ENCODE measurements around the gene PPP6R1. TPM values are rescaled to one million over a fixed set of nuclear protein-coding genes. Genes with fewer than 3 reads are reported as not detected.

Gene PPP6R1
- total RNA-seq, 1 donor from 2014 or later: 63.0 TPM

- Mint-ChIP-seq H3K27me3 (ENCODE audit: unreplicated experiment) (no peaks in the 10 kb centered on the region), H3K4me3 (ENCODE audit: unreplicated experiment) (peak overlapping the region; percentile 100), H3K27ac (ENCODE audit: unreplicated experiment) (peak overlapping the region; percentile 99), H3K36me3 (ENCODE audit: unreplicated experiment) (peaks cover 8% of the 10 kb centered on the region), H3K9me3 (ENCODE audit: unreplicated experiment) (no peaks in the 10 kb centered on the region), H3K4me1 (ENCODE audit: unreplicated experiment) (peaks cover 14% of the 10 kb centered on the region)
- TF ChIP-seq CTCF (IDR thresholded peaks at IDR 0.05): no peak
- no peak for DNase-seq (ENCODE audit: extremely low spot score, unreplicated experiment)
These were observed 20.5 kb upstream of the PPP6R1 start for GRCh38 chr19:55279340-55279739.

- H3K4me3 Mint-ChIP-seq (ENCODE audit: unreplicated experiment): peak overlapping the region; percentile 100
- no peak for TF ChIP-seq CTCF (IDR thresholded peaks at IDR 0.05)
- no peaks in the 10 kb centered on the region for H3K9me3 Mint-ChIP-seq (ENCODE audit: unreplicated experiment)
- peaks cover 10% of the 10 kb centered on the region for H3K36me3 Mint-ChIP-seq (ENCODE audit: unreplicated experiment)
- H3K27me3 Mint-ChIP-seq (ENCODE audit: unreplicated experiment): no peaks in the 10 kb centered on the region
- H3K27ac Mint-ChIP-seq (ENCODE audit: unreplicated experiment): peak overlapping the region; percentile 14
- peaks cover 12% of the 10 kb centered on the region for H3K4me1 Mint-ChIP-seq (ENCODE audit: unreplicated experiment)
- no peak for DNase-seq (ENCODE audit: extremely low spot score, unreplicated experiment)
These were observed 19.7 kb upstream of the PPP6R1 start for GRCh38 chr19:55278391-55279135.

- Mint-ChIP-seq H3K4me3 (ENCODE audit: unreplicated experiment) (peak overlapping the region; percentile 26), H3K9me3 (ENCODE audit: unreplicated experiment) (no peaks in the 10 kb centered on the region), H3K27me3 (ENCODE audit: unreplicated experiment) (no peaks in the 10 kb centered on the region), H3K4me1 (ENCODE audit: unreplicated experiment) (peaks cover 9% of the 10 kb centered on the region), H3K36me3 (ENCODE audit: unreplicated experiment) (peaks cover 13% of the 10 kb centered on the region), H3K27ac (ENCODE audit: unreplicated experiment) (no peak overlapping the region)
- no peak for TF ChIP-seq CTCF (IDR thresholded peaks at IDR 0.05)
- no peak for DNase-seq (ENCODE audit: extremely low spot score, unreplicated experiment)
These were observed 18.7 kb upstream of the PPP6R1 start for GRCh38 chr19:55277494-55277893.

- H3K36me3 Mint-ChIP-seq (ENCODE audit: unreplicated experiment): peaks cover 20% of the 10 kb centered on the region
These were observed 18.1 kb upstream of the PPP6R1 start for GRCh38 chr19:55276720-55277430.

More at GRCh38 chr19:55276720-55277430, 18.1 kb upstream of the PPP6R1 start:
- no peak for DNase-seq (ENCODE audit: extremely low spot score, unreplicated experiment)
- Mint-ChIP-seq H3K27me3 (ENCODE audit: unreplicated experiment) (no peaks in the 10 kb centered on the region), H3K4me3 (ENCODE audit: unreplicated experiment) (peak overlapping the region; percentile 26), H3K9me3 (ENCODE audit: unreplicated experiment) (no peaks in the 10 kb centered on the region), H3K4me1 (ENCODE audit: unreplicated experiment) (peaks cover 9% of the 10 kb centered on the region), H3K27ac (ENCODE audit: unreplicated experiment) (no peak overlapping the region)
- no peak for TF ChIP-seq CTCF (IDR thresholded peaks at IDR 0.05)
